ENCODE results near the gene NR2F2. TPM values are rescaled to one million over a fixed set of nuclear protein-coding genes. Genes with fewer than 3 reads are reported as not detected.
A peak's percentile ranks its signal among the peaks of the same experiment; 100 is the strongest.

Gene NR2F2
- total RNA-seq, 6 experiments from 2014 or later, result 11.6 to 30.0 (median 20.7) TPM

DNA sequence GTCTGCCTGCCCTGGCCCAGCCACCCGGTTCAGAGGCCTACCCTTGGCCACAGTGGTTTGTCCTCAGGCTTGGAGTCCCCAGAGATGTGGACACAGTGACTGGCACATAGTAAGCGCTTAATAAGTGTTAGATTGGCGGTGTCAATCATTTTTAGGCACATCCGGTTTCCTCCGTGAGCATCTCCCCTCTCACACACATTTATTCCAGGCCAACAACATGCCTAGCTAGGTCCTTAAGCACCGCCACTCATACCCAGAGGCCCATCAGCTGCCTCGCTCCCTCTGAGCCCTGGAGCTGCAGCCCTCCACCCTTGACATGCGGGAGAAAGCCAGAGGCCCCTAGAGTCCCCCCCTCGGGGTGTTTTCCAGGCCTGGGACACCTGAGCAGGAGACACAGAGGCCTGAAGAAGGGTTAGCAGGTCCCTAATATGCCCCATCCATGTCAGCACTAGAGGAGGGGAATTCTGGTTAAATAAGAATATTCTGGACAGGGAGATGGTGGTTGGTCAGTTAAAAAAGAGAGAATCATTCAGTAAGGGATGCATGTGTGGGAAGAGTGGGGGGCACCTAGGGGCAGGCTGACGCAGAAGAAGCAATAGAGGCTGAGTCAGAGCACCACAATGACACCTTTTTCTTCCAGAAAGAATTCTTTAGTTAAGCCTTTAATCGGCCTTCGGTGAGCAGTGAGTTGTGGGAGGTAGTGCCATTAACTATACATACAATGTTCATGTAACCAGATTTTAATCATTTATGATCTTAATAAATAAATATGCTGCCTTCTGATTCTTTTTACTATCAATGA, 22.3 kb downstream of the NR2F2 start:
- 52% methylated on average over 6 of the region's 12 CpGs for WGBS (ENCODE audit: insufficient coverage, low coverage, low lambda C conversion rate, missing lambda C conversion rate)
- DNase-seq (no peak), ATAC-seq (peak in 2 of 4 donors; percentile 51 to 60)
- Histone ChIP-seq H3K27ac (peak overlapping the region; percentile 51 to 73 (median 69)), H3K27me3 (no peaks in the 10 kb centered on the region), H3K9me3 (no peaks in the 10 kb centered on the region), H3K4me3 (peak overlapping the region in 2 of 3 donors; percentile 33 to 48), H3K4me1 (peaks cover 0 to 19% (median 4%) of the 10 kb centered on the region in 4 donors), H3K36me3 (no peaks in the 10 kb centered on the region)
- TF ChIP-seq, protein P1, sequence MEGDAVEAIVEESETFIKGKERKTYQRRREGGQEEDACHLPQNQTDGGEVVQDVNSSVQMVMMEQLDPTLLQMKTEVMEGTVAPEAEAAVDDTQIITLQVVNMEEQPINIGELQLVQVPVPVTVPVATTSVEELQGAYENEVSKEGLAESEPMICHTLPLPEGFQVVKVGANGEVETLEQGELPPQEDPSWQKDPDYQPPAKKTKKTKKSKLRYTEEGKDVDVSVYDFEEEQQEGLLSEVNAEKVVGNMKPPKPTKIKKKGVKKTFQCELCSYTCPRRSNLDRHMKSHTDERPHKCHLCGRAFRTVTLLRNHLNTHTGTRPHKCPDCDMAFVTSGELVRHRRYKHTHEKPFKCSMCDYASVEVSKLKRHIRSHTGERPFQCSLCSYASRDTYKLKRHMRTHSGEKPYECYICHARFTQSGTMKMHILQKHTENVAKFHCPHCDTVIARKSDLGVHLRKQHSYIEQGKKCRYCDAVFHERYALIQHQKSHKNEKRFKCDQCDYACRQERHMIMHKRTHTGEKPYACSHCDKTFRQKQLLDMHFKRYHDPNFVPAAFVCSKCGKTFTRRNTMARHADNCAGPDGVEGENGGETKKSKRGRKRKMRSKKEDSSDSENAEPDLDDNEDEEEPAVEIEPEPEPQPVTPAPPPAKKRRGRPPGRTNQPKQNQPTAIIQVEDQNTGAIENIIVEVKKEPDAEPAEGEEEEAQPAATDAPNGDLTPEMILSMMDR (IDR thresholded peaks at IDR 0.05), result no peak
- TF ChIP-seq POLR2A (IDR thresholded peaks at IDR 0.05), result no peak
- intact Hi-C loops (cut with DNase I), result loop anchor here in 1 of 2 donors (10.0 kb wide), 1 partner anchor 542 kb away; no protein-coding TSS in a partner anchor

DNA sequence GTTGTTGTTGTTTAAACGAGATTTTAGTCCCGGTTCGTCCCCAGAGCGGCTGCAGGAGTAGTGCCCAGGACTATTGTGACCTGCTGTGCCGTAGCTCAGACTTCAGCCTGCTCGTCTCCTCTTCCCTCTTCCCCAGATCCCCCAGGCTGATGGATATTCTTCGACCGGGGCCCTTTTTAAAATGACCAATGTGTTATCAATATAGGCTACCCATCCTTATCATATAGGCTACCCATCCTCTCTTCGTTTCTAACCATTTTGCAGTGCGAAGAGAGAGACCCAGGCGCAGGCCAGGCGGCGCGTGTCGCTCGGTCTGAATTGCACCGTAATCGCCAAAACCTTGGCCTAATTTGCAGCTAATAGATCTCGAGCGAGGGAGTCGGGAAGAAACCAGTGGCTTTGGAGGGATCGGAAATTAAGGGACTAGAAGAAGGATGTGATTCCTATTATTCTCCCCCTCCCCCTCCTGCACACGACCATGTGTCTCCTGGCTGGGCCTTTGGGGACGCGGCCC, 23.0 kb downstream of the NR2F2 start:
- no peaks in the 10 kb centered on the region for H3K27me3 ChIP-seq
- H3K4me3 ChIP-seq, result peak overlapping the region in 1 of 3 donors; percentile 60
- no peaks in the 10 kb centered on the region for H3K36me3 ChIP-seq
- H3K27ac ChIP-seq, result peak overlapping the region in 1 of 3 donors; percentile 73
- DNase-seq (no peak), ATAC-seq (no peak)
- WGBS (ENCODE audit: insufficient coverage, low coverage, low lambda C conversion rate, missing lambda C conversion rate), result 66% methylated on average over 22 of the region's 25 CpGs
- H3K4me1 ChIP-seq, result peaks cover 0 to 19% (median 4%) of the 10 kb centered on the region in 4 donors
- TF ChIP-seq, protein P1 (IDR thresholded peaks at IDR 0.05), result no peak
- no peak for TF ChIP-seq POLR2A (IDR thresholded peaks at IDR 0.05)
- intact Hi-C loops (cut with DNase I), result loop anchor here in 1 of 2 donors (10.0 kb wide), 1 partner anchor 541 kb away; no protein-coding TSS in a partner anchor
- H3K9me3 ChIP-seq, result no peaks in the 10 kb centered on the region

DNA sequence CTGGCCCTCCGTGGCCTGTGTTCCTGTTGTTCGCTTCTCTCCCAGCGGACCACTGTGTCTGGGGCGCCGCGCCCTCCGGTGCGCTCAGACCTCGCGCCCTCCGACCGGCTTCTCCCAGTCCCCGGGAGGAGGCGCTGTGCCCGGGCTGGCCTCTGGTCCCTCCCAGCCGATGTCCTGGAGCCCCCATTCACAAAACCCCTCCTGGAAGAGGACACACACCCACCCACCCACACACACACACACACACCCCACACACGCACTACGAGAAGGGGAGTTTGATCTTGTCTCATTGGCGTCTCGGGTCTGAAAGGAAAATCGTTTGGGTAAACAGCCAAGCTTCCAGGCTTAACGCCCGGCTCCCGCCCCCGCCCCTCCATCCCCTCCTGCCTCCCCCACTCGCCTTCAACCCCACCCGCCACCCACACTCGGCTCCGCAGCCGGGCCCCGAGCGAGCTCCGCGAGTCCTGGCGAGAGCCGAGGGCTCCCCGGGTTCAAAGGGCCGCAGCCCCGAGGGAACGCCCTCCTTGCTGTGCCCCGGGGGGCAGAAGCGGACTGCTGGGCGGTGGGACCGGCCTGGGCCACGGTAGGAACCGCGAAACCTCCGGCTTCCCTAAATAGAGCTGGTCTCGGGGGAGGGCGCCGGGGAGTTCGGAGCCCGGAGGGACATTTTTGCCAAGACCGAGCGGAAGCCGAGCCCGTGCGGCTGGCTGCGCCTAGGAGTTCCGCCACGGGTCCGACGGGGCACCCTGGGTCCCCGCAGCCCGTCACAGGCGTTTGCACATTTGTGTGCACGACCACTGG, 23.6 kb downstream of the NR2F2 start:
- Histone ChIP-seq H3K27me3 (no peaks in the 10 kb centered on the region), H3K36me3 (no peaks in the 10 kb centered on the region), H3K9me3 (no peaks in the 10 kb centered on the region), H3K27ac (peak overlapping the region; percentile 71 to 81 (median 73)), H3K4me1 (peaks cover 0 to 19% (median 4%) of the 10 kb centered on the region in 4 donors), H3K4me3 (peak overlapping the region; percentile 51 to 65 (median 60))
- no peak for TF ChIP-seq POLR2A (IDR thresholded peaks at IDR 0.05)
- TF ChIP-seq, protein P1 (IDR thresholded peaks at IDR 0.05), result peak; percentile 14 to 41 (median 26)
- ATAC-seq, result peak; percentile 17 to 37 (median 32)
- DNase-seq, result peak; percentile 64 to 67 (median 67)
- intact Hi-C loops (cut with DNase I), result loop anchor here in 1 of 2 donors (10.0 kb wide), 1 partner anchor 541 kb away; no protein-coding TSS in a partner anchor
- WGBS (ENCODE audit: insufficient coverage, low coverage, low lambda C conversion rate, missing lambda C conversion rate), result 3% methylated on average over 7 of the region's 67 CpGs

Data from right lobe of liver (tissue), 6 donors.